HEK293 (cell line): ENCODE data around the gene KLHL18.

Experiments used
- CTCF ChIA-PET: fragments of 350-600 bp; formaldehyde crosslinking; extraction: SDS; loops from one replicate; lab custom pipeline; 2021; ENCODE audit warnings: antibody characterized with exemption; lab: Yijun Ruan, JAX
- POLR2A ChIA-PET: fragments of 300-600 bp; formaldehyde crosslinking; extraction: SDS; loops from one replicate; lab custom pipeline; 2020; ENCODE audit warnings: antibody characterized with exemption, inconsistent platforms; lab: Yijun Ruan, JAX
- H3K27ac ChIP-seq: fragments of 200-500 bp; sonication (Bioruptor generic); 2 replicates; pipeline ENCODE4 v1.5.1; 2014; ENCODE audit warnings: low read depth, low read length, control low read depth, inconsistent platforms; ENCODE audit errors: extremely low read depth
- H3K36me3 ChIP-seq, 2 experiments: fragments of 200-500 bp in 1 of 2; sonication (Bioruptor generic) in 1 of 2; 1 replicate in 1 of 2; 2 replicates in 1 of 2; pipeline ENCODE4 v1.5.1; 2014 to 2017; ENCODE audit warnings: inconsistent platforms in 2 of 2, low read length in 2 of 2; ENCODE audit not compliant: control insufficient read depth in 2 of 2, insufficient read depth in 1 of 2
- H3K4me1 ChIP-seq: fragments of 200-500 bp; sonication (Bioruptor generic); 2 replicates; pipeline ENCODE4 v1.5.1; 2014; ENCODE audit warnings: mild to moderate bottlenecking, low read length, inconsistent platforms; ENCODE audit not compliant: control insufficient read depth, insufficient read depth
- H3K4me3 ChIP-seq: 2 replicates; pipeline ENCODE4 v1.5.1; 2011; ENCODE audit warnings: low read depth, mild to moderate bottlenecking, control low read depth, low read length, moderate library complexity
- H3K9me3 ChIP-seq: fragments of 200-500 bp; sonication (Bioruptor generic); 2 replicates; pipeline ENCODE4 v1.5.1; 2014; ENCODE audit warnings: low read depth, low read length, inconsistent platforms; ENCODE audit not compliant: control insufficient read depth, insufficient read depth
- ATF2 ChIP-seq: fragments of 450-650 bp; formaldehyde crosslinking; IDR thresholded peaks from 2 replicates; pipeline ENCODE4 v1.5.1; 2016; ENCODE audit warnings: missing biosample characterization, missing genetic modification characterization, low read depth
- EGR2 ChIP-seq: fragments of 450-650 bp; formaldehyde crosslinking; IDR thresholded peaks from 2 replicates; pipeline ENCODE4 v1.5.1; 2016; ENCODE audit warnings: low read depth, missing biosample characterization, missing genetic modification characterization
- GLIS1 ChIP-seq: fragments of 450-650 bp; formaldehyde crosslinking; IDR thresholded peaks from 2 replicates; pipeline ENCODE4 v1.5.1; 2016; ENCODE audit warnings: missing biosample characterization, missing genetic modification characterization
- OSR2 ChIP-seq: fragments of 450-650 bp; formaldehyde crosslinking; IDR thresholded peaks from 2 replicates; pipeline ENCODE4 v1.5.1; 2016; ENCODE audit warnings: missing biosample characterization, missing genetic modification characterization
- ZBTB17 ChIP-seq: fragments of 450-650 bp; formaldehyde crosslinking; IDR thresholded peaks from 2 replicates; pipeline ENCODE4 v1.5.1; 2016; ENCODE audit warnings: missing biosample characterization, missing genetic modification characterization
- ZBTB49 ChIP-seq: fragments of 450-650 bp; formaldehyde crosslinking; IDR thresholded peaks from 2 replicates; pipeline ENCODE4 v1.5.1; 2016; ENCODE audit warnings: missing biosample characterization, missing genetic modification characterization, low read depth
- ZBTB7A ChIP-seq: fragments of 450-650 bp; formaldehyde crosslinking; IDR thresholded peaks from 2 replicates; pipeline ENCODE4 v1.5.1; 2016; ENCODE audit warnings: low read depth, missing biosample characterization, missing genetic modification characterization
- ZNF202 ChIP-seq: fragments of 450-650 bp; formaldehyde crosslinking; IDR thresholded peaks from 2 replicates; pipeline ENCODE4 v1.5.1; 2016; ENCODE audit warnings: missing biosample characterization, missing genetic modification characterization, borderline replicate concordance
- ZNF366 ChIP-seq: fragments of 450-650 bp; formaldehyde crosslinking; conservative IDR thresholded peaks from 2 replicates; pipeline ENCODE4 v1.5.1; 2016; ENCODE audit warnings: missing biosample characterization, missing genetic modification characterization
- ZNF416 ChIP-seq: fragments of 450-650 bp; formaldehyde crosslinking; IDR thresholded peaks from 2 replicates; pipeline ENCODE4 v1.5.1; 2016; ENCODE audit warnings: missing biosample characterization, missing genetic modification characterization
- ZNF433 ChIP-seq: fragments of 450-650 bp; formaldehyde crosslinking; IDR thresholded peaks from 2 replicates; pipeline ENCODE4 v1.5.1; 2016; ENCODE audit warnings: missing biosample characterization, missing genetic modification characterization, low read depth
- ZNF518A ChIP-seq: fragments of 450-650 bp; formaldehyde crosslinking; conservative IDR thresholded peaks from 2 replicates; pipeline ENCODE4 v1.5.1; 2016; ENCODE audit warnings: low read depth, missing biosample characterization, missing genetic modification characterization
- ZNF629 ChIP-seq: fragments of 450-650 bp; formaldehyde crosslinking; IDR thresholded peaks from 2 replicates; pipeline ENCODE4 v1.5.1; 2017; ENCODE audit warnings: missing biosample characterization, missing genetic modification characterization
- ZNF692 ChIP-seq: fragments of 450-650 bp; formaldehyde crosslinking; IDR thresholded peaks from 2 replicates; pipeline ENCODE4 v1.5.1; 2016; ENCODE audit warnings: missing biosample characterization, missing genetic modification characterization
- ZNF792 ChIP-seq: fragments of 450-650 bp; formaldehyde crosslinking; IDR thresholded peaks from 2 replicates; pipeline ENCODE4 v1.5.1; 2016; ENCODE audit warnings: missing biosample characterization, missing genetic modification characterization
- ZSCAN30 ChIP-seq: fragments of 450-650 bp; IDR thresholded peaks from 2 replicates; pipeline ENCODE4 v1.5.1; 2018; ENCODE audit warnings: missing biosample characterization, mild to moderate bottlenecking, missing genetic modification characterization, moderate library complexity
- ZSCAN5A ChIP-seq: fragments of 450-650 bp; formaldehyde crosslinking; IDR thresholded peaks from 2 replicates; pipeline ENCODE4 v1.5.1; 2016; ENCODE audit warnings: missing biosample characterization, missing genetic modification characterization

KLHL18 gene

GRCh38 chr3:47347217-47347801 lies 64.6 kb downstream of the KLHL18 start:
- ChIA-PET CTCF (interaction anchor here (0.6 to 1.0 kb wide), 2 partner anchors 35 to 501 kb away, joined by 3 to 4 read pairs; no protein-coding TSS in a partner anchor), POLR2A (no interaction called here)
- Histone ChIP-seq H3K4me1 (no peaks in the 10 kb centered on the region), H3K27ac (no peak overlapping the region), H3K36me3 (peaks cover 0 to 40% of the 10 kb centered on the region in 2 experiments; a peak in 1 of 3 replicates), H3K9me3 (no peaks in the 10 kb centered on the region), H3K4me3 (no peak overlapping the region)
- TF ChIP-seq ZBTB17 (tag by site-specific recombination) (no peak), OSR2 (tag by site-specific recombination) (no peak), ATF2 (tag by site-specific recombination) (no peak)

- Histone ChIP-seq H3K27ac (no peak overlapping the region), H3K9me3 (no peaks in the 10 kb centered on the region), H3K36me3 (peaks cover 0 to 27% of the 10 kb centered on the region in 2 experiments; a peak in 1 of 3 replicates), H3K4me1 (no peaks in the 10 kb centered on the region), H3K4me3 (no peak overlapping the region)
- TF ChIP-seq ZBTB49 = no peak
- no peak for TF ChIP-seq ZNF202 (tag by site-specific recombination)
- no peak for TF ChIP-seq ZNF416
- no peak for TF ChIP-seq ZNF792 (tag by site-specific recombination)
- no peak for TF ChIP-seq ZNF629 (tag by site-specific recombination)
- TF ChIP-seq ZNF366 (tag by site-specific recombination) = no peak
- no peak for TF ChIP-seq ZNF692
- no peak for TF ChIP-seq ZBTB7A
- POLR2A ChIA-PET = no interaction called here
- CTCF ChIA-PET = no interaction called here
Observed at GRCh38 chr3:47348411-47349154, 65.8 kb downstream of the KLHL18 start.

- H3K36me3 ChIP-seq = no peaks in the 10 kb centered on the region
- no peak overlapping the region for H3K4me3 ChIP-seq
- TF ChIP-seq EGR2 (tag by site-specific recombination) = no peak
- TF ChIP-seq ZNF433 (tag by site-specific recombination) = no peak
- TF ChIP-seq ZNF518A (tag by site-specific recombination) = no peak
- TF ChIP-seq ZSCAN5A (tag by site-specific recombination) = no peak
- TF ChIP-seq GLIS1 = no peak
- no peak for TF ChIP-seq ZSCAN30 (tag by site-specific recombination)
- H3K27ac ChIP-seq = no peak overlapping the region
- H3K9me3 ChIP-seq = no peaks in the 10 kb centered on the region
- POLR2A ChIA-PET = interaction anchor here (1.0 kb wide), 1 partner anchor 50 kb away, joined by 3 read pairs; no protein-coding TSS in a partner anchor
- CTCF ChIA-PET = no interaction called here
- no peaks in the 10 kb centered on the region for H3K4me1 ChIP-seq
Observed at GRCh38 chr3:47355010-47355409, 72.3 kb downstream of the KLHL18 start.
